ENCODE data around the gene ADCY6.

The ADCY6 gene

GRCh38 chr12:48780381-48781025 lies 8.4 kb downstream of the ADCY6 start:
- H3K36me3 ChIP-seq (ENCODE audit: insufficient read depth, low read length), result no peaks in the 10 kb centered on the region
- TF ChIP-seq EZH2 (IDR thresholded peaks at IDR 0.05; ENCODE audit: borderline replicate concordance, low read length), result no peak
- no peak for TF ChIP-seq CTCF (IDR thresholded peaks at IDR 0.05; ENCODE audit: low read length)
- no peaks in the 10 kb centered on the region for H3K9me2 ChIP-seq (ENCODE audit: low read depth, low read length)
- no peak overlapping the region for H3K4me3 ChIP-seq (ENCODE audit: low read depth, low read length, poor library complexity, severe bottlenecking)
- peaks cover 14% of the 10 kb centered on the region; the same call in 1 of the 2 replicates for H3K27me3 ChIP-seq (ENCODE audit: insufficient read depth, low read length)
- no peak overlapping the region for H3K27ac ChIP-seq (ENCODE audit: low read depth, low read length, poor library complexity, severe bottlenecking)
- no peaks in the 10 kb centered on the region for H3K79me2 ChIP-seq (ENCODE audit: insufficient read depth, low read length)
- no peak overlapping the region for H2AFZ ChIP-seq (ENCODE audit: low read length)
- no peaks in the 10 kb centered on the region for H3K4me1 ChIP-seq (ENCODE audit: insufficient read depth, low read length, severe bottlenecking)
- H3F3A ChIP-seq (ENCODE audit: insufficient read depth, low read length), result no peaks in the 10 kb centered on the region
- no peak overlapping the region for H3K4me2 ChIP-seq (ENCODE audit: low read length)
- H3K9me3 ChIP-seq (ENCODE audit: low read length), result no peaks in the 10 kb centered on the region
- no peaks in the 10 kb centered on the region for H4K20me1 ChIP-seq (ENCODE audit: insufficient read depth, low read length)
- H3K9ac ChIP-seq (ENCODE audit: low read length), result no peak overlapping the region

- no peaks in the 10 kb centered on the region for H3K79me2 ChIP-seq (ENCODE audit: insufficient read depth, low read length)
- no peak overlapping the region for H3K4me3 ChIP-seq (ENCODE audit: low read depth, low read length, poor library complexity, severe bottlenecking)
- no peak overlapping the region for H3K27ac ChIP-seq (ENCODE audit: low read depth, low read length, poor library complexity, severe bottlenecking)
- H3K4me1 ChIP-seq (ENCODE audit: insufficient read depth, low read length, severe bottlenecking), result no peaks in the 10 kb centered on the region
- H3K27me3 ChIP-seq (ENCODE audit: insufficient read depth, low read length), result peaks cover 14% of the 10 kb centered on the region; the same call in 1 of the 2 replicates
- no peak overlapping the region for H3K4me2 ChIP-seq (ENCODE audit: low read length)
- no peaks in the 10 kb centered on the region for H3K9me2 ChIP-seq (ENCODE audit: low read depth, low read length)
- H3F3A ChIP-seq (ENCODE audit: insufficient read depth, low read length), result no peaks in the 10 kb centered on the region
- H3K9me3 ChIP-seq (ENCODE audit: low read length), result no peaks in the 10 kb centered on the region
- H3K36me3 ChIP-seq (ENCODE audit: insufficient read depth, low read length), result no peaks in the 10 kb centered on the region
- TF ChIP-seq CTCF (IDR thresholded peaks at IDR 0.05; ENCODE audit: low read length), result no peak
- TF ChIP-seq EZH2 (IDR thresholded peaks at IDR 0.05; ENCODE audit: borderline replicate concordance, low read length), result no peak
- H4K20me1 ChIP-seq (ENCODE audit: insufficient read depth, low read length), result no peaks in the 10 kb centered on the region
- H2AFZ ChIP-seq (ENCODE audit: low read length), result no peak overlapping the region
- H3K9ac ChIP-seq (ENCODE audit: low read length), result no peak overlapping the region
These were observed 9.0 kb downstream of the ADCY6 start for GRCh38 chr12:48779869-48780268.

- Histone ChIP-seq H3K4me2 (ENCODE audit: low read length) (no peak overlapping the region), H3K27me3 (ENCODE audit: insufficient read depth, low read length) (peaks cover 11% of the 10 kb centered on the region; the same call in 1 of the 2 replicates), H3K9ac (ENCODE audit: low read length) (no peak overlapping the region), H3K9me2 (ENCODE audit: low read depth, low read length) (no peaks in the 10 kb centered on the region), H3K79me2 (ENCODE audit: insufficient read depth, low read length) (no peaks in the 10 kb centered on the region), H3F3A (ENCODE audit: insufficient read depth, low read length) (no peaks in the 10 kb centered on the region), H3K4me1 (ENCODE audit: insufficient read depth, low read length, severe bottlenecking) (no peaks in the 10 kb centered on the region), H3K4me3 (ENCODE audit: low read depth, low read length, poor library complexity, severe bottlenecking) (no peak overlapping the region), H2AFZ (ENCODE audit: low read length) (no peak overlapping the region), H3K36me3 (ENCODE audit: insufficient read depth, low read length) (no peaks in the 10 kb centered on the region), H3K9me3 (ENCODE audit: low read length) (no peaks in the 10 kb centered on the region), H4K20me1 (ENCODE audit: insufficient read depth, low read length) (no peaks in the 10 kb centered on the region), H3K27ac (ENCODE audit: low read depth, low read length, poor library complexity, severe bottlenecking) (no peak overlapping the region)
- TF ChIP-seq CTCF (IDR thresholded peaks at IDR 0.05; ENCODE audit: low read length) (no peak), EZH2 (IDR thresholded peaks at IDR 0.05; ENCODE audit: borderline replicate concordance, low read length) (no peak)
These were observed 11.1 kb downstream of the ADCY6 start for GRCh38 chr12:48777501-48778400.
